Caki2 (cell line): ENCODE results near the gene IZUMO1R. TPM values are rescaled to one million over a fixed set of nuclear protein-coding genes. Genes with fewer than 3 reads are reported as not detected.
"Not testable (repeated sequence)": the region's sequence is repeated elsewhere in the genome, so short reads cannot be mapped to it uniquely, and the experiment has no call there.

Experiments
- DNase-seq: peaks from one replicate; pipeline ENCODE4 v3.0.0-alpha.2; 2015; ENCODE audit warnings: low read depth
- in situ Hi-C: cut with HindIII; loops from 2 replicates; pipeline ENCODE4 v1.10.0; 2016; ENCODE audit warnings: low sequenced_read_pairs, low pct_unique_long_range_greater_than_20kb, mixed read lengths
- total RNA-seq: library from RNA; depleted of rRNA; stranded (reverse); fragments of >200 nt; shearing (Covaris generic); gene quantifications from 2 replicates; pipeline ENCODE4 v1.2.3, GENCODE V29; 2014; ENCODE audit warnings: low replicate concordance; rRNA removed

Gene IZUMO1R
- total RNA-seq, 1 experiment from 2014 or later = not detected

DNA sequence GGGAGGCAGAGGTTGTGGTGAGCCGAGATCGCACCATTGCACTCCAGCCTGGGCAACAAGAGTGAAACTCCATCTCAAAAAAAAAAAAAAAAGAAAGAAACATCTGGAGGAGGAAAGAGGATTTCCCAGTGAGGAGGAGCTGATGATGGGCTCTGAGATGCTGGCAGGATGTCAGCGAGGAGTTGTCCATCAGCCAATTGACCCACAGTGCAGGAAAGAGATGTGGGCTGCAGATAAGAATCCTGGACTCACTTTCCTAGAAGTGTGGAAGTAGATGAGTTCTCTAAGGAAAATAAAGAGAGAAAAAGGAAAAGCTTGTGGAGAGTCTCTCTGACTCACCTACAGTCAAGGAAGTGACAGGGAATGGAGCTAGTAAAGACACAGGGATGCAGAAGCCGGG, 9.7 kb downstream of the IZUMO1R start:
- no peak for DNase-seq
- in situ Hi-C loops = no loop called here

GRCh38 chr11:94315664-94316063, 11.3 kb downstream of the IZUMO1R start:
- in situ Hi-C loops = no loop called here
- no peak for DNase-seq

- in situ Hi-C loops = no loop called here
- DNase-seq = no peak
These were observed 18.1 kb downstream of the IZUMO1R start for GRCh38 chr11:94322501-94322900.

DNA sequence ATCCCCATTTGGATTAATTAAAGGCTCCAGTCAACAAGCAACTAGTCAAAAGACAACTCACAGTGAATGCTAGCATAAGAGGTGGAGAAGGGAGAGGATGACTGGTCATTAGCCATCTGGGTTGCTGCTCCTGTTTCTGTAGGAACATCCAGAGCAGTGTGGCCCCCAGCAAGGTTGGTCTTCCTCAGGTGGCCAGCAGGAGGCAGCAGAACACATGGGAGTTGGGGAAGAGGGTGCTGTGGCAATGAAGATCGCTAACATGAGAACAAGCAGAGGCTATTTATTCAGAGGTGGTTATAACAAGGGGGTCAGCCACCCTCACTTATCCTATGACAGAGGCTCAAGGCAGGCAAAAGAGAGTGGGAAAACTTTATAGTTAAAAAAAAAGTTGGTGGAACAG, 21.3 kb downstream of the IZUMO1R start:
- DNase-seq = no peak
- in situ Hi-C loops = no loop called here

DNA sequence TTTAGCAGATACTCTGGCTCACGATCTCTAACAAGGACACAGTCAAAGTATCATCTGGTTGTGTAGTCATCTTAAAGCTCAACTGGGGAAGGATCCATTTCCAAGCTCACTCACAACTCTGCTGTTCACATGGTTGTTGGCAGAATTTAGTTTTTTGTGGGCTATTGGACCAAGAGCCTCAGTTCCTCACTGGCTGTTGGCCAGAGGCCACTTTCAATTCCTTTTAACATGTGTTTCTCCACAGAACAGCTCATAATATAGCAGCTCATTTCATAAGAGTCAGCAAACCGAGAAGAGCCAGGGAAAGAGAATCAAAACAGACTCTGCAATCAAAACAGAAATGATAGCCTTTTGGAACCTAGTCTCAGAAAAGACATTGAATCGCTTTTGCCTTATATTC, 22.6 kb downstream of the IZUMO1R start:
- in situ Hi-C loops = no loop called here
- DNase-seq = no peak

GRCh38 chr11:94328587-94329080, 24.3 kb downstream of the IZUMO1R start:
- in situ Hi-C loops = no loop called here
- no peak for DNase-seq

- no peak for DNase-seq
- in situ Hi-C loops = no loop called here
These were observed 25.1 kb downstream of the IZUMO1R start for GRCh38 chr11:94329501-94329900.

DNA sequence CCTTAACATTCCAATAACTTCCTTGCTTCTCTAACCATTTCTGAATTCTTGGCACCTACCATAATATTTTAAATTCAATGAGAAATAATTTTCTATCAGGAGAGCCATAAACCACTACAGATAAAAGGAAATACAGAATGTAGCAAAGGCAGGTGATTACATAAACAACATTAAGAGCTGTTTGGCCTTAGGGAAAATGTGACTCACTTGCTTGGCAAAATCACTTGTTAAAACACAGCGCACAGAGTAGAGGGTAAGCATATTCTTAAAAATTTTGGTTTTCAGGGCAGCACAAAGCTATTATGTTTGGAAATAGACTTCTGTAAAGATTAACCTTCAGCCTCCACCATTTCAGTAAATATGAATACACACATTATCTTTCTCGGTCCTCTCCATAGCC, 26.4 kb downstream of the IZUMO1R start:
- no peak for DNase-seq

DNA sequence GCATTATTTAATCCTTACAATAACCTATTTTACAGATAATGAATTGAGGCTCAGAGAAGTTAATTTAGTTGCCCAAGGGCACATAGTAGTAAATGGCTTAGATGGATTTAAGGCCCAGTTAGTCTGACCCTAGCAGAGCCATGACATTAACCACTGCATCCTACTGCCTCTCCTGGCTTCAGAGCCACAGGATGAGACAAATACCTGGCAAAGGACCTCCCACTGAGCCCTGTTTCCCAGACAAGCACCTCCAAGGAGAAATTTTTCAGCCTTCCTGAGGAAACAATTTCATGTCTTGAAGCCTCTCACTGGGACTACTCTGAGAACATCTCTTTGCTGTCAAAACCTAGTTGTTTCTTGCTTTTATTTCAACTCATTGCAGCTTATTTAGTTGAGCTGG, 28.4 kb downstream of the IZUMO1R start:
- in situ Hi-C loops = no loop called here
- no peak for DNase-seq

More for the DNA sequence above, 26.4 kb downstream of the IZUMO1R start:
- in situ Hi-C loops = no loop called here

DNA sequence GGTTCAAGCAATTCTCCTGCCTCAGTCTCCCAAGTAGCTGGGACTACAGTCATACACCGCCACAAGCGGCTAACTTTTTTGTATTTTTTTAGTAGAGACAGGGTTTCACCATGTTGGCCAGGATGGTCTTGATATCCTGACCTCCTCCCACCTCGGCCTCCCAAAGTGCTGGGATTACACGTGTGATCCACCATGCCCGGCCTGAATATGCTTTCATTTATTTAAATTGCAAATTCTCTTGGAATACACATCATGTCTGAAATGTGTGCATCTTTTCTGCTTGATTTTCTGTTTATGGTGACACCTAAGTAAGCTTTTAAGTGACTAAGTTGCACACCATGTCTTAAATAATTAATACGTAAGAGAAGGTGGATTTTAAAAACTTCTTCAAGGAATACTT, 31.7 kb downstream of the IZUMO1R start:
- DNase-seq = no peak
- in situ Hi-C loops = no loop called here

- DNase-seq = no peak
- in situ Hi-C loops = no loop called here
These were observed 34.3 kb downstream of the IZUMO1R start for GRCh38 chr11:94338651-94339050.

DNA sequence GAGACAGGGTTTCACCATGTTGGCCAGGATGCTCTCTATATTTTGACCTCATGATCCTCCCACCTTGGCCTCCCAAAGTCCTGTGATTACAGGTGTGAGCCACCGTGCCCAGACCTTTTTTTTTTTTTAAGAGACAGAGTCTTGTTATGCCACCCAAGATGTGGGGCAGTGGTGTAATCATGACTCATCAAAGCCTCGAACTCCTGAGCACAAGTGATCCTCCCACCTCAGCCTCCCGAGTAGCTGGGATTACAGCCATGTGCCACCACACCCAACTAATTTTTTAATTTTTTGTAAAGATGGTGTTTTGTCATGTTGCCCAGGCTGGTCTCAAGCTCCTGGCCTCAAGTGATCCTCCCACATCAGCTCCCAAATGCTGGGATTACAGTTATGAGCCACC, 37.9 kb downstream of the IZUMO1R start:
- in situ Hi-C loops = no loop called here
- DNase-seq = no peak

DNA sequence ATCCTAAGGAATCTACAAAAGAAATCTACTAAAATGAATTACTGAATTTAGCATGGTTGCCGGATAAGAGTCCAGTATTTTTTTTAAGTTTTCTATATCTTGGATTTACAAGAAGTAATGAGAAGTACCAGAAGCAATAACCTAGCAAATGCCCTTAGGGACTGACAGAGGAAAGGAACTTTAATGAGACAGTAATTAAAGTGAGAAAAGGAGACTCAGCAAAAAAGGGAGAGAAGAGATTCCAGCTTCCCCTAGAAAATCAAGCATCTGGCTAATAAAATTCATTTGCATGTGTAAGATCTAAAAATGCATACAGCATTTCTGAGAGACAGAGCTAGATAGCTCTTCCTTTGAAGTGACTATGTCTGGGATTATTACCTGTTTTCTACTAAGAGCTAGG, 39.1 kb downstream of the IZUMO1R start:
- in situ Hi-C loops = no loop called here
- no peak for DNase-seq

DNA sequence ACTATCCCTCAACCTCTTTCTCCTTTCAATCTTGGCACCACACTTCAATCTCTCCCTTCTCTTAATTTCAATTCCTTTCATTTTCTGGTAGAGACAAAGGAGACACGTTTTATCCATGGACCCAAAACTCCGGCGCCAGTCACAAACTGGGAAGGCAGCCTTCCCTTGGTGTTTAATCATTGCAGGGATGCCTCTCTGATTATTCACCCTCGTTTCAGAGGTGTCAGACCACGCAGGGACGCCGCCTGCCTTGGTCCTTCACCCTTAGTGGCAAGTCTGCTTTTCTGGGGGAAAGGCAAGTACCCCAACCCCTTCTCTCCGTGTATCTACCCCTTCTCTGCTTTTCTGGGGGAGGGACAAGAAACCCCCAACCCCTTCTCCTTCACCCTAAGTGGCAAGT, 41.9 kb downstream of the IZUMO1R start:
- in situ Hi-C loops, DNase-seq: not testable (repeated sequence)

DNA sequence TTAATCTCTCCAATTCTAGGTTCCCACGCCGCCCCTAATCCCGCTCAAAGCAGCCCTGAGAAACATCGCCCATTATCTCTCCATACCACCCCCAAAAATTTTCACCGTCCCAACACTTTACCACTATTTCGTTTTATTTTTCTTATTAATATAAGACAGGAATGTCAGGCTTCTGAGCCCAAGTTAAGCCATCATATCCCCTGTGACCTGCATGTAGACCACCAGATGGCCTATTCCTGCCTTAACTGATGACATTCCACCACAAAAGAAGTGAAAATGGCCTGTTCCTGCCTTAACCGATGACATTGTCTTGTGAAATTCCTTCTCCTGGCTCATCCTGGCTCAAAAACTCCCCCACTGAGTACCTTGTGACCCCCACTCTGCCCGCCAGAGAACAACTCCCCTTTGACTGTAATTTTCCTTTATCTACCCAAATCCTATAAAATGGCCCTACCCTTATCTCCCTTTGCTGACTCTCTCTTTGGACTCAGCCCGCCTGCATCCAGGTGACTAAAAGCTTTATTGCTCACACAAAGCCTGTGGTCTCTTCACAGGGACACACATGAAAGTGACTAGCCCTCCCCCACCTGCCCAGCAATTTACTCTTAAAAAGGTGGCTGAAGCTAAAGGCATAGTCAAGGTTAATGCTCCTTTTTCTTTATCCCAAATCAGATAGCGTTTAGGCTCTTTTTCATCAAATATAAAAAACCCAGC, 46.6 kb downstream of the IZUMO1R start:
- in situ Hi-C loops, DNase-seq: not testable (repeated sequence)

Other genes starting within 250 kb of the IZUMO1R start
- 18.0 and 32.6 TPM in 2 replicates for gene PANX1, start 175.7 kb upstream of the IZUMO1R start, total RNA-seq
- not detected in 2 replicates for gene GPR83, start 96.8 kb downstream of the IZUMO1R start, total RNA-seq
- gene MRE11, start 189.3 kb downstream of the IZUMO1R start, total RNA-seq = 3.7 and 4.5 TPM in 2 replicates
- gene ANKRD49, start 189.4 kb downstream of the IZUMO1R start, total RNA-seq = 4.2 and 6.7 TPM in 2 replicates
- gene C11orf97, start 207.9 kb downstream of the IZUMO1R start, total RNA-seq = not detected in 2 replicates
- 1.8 and 5.8 TPM in 2 replicates for gene FUT4, start 239.3 kb downstream of the IZUMO1R start, total RNA-seq